ENCODE results near the gene SERTAD2.

The SERTAD2 gene

DNA sequence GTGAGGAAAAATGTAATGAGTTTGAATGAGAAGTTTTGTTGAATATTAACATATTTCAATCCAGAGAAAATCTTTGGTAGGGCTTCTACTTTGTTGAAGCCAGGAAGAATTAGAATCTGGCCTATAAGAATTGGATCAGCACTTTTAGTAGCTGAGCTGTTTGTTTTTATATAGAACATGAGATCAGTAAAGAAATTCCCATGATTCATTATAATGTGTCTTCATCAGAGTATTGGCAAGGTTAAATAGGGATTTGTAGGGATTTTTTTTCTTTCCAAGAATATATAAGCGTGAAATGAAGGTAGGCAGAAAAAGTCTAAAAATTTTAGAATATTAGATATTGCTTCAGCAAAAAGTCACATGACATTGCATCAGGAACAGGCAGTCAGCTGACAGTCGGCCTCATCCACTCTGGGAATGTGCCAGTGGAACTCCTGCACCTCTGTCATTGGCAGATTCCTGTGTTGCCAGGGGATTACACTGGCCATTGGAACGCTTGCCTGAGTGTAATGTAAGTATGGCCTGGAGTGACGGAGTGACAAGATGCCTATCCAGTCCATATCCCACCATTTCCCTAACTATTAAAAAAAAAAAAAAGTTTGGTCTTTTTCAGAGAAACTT, 60.6 kb downstream of the SERTAD2 start:
- in situ Hi-C loops (cut with MboI; ENCODE audit: low sequenced_read_pairs): loop anchor here (10.0 to 25.0 kb wide), 2 partner anchors 282 to 444 kb away; no protein-coding TSS in a partner anchor

DNA sequence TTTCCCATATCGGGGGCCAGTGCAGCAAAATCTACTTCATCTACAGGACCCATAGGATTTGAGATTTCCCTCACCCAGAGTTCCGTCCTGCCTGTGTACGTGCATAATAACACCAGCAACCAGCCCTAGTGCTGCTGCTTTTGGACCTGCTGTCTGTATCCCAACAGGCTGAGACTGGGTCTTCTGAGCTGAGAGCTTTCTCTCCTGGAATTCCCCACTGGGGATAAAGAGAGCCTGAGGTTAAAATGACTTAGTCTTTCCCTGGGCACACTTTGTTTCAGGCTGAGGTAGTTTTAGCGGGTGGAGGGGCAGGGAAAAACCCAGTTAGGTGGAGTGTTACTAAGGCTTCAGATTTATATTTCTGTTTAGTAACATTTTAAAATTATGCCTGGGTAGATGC, 62.5 kb downstream of the SERTAD2 start:
- in situ Hi-C loops (cut with MboI; ENCODE audit: low sequenced_read_pairs): loop anchor here (10.0 to 25.0 kb wide), 2 partner anchors 284 to 446 kb away; no protein-coding TSS in a partner anchor

DNA sequence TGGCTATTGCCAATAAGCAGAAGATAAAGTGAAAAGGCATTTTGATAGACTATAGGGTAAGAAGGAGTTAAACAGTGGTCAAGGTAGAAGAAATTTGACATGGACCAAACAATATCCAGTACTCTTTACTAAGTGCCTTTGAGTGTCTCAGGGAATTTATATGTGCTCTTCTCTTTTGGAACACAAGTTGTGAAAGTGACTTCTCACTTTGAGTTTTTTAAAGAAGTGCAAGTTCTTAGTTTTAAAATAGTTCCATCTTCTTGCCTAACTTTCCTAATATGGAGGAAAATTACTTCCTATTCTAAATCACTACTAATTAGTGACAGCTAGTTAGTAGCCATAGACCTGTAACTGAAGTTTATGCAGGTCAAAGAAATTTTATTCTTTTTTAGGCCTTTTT, 66.2 kb downstream of the SERTAD2 start:
- in situ Hi-C loops (cut with MboI; ENCODE audit: low sequenced_read_pairs): loop anchor here (25.0 kb wide), 1 partner anchor 450 kb away; no protein-coding TSS in a partner anchor

DNA sequence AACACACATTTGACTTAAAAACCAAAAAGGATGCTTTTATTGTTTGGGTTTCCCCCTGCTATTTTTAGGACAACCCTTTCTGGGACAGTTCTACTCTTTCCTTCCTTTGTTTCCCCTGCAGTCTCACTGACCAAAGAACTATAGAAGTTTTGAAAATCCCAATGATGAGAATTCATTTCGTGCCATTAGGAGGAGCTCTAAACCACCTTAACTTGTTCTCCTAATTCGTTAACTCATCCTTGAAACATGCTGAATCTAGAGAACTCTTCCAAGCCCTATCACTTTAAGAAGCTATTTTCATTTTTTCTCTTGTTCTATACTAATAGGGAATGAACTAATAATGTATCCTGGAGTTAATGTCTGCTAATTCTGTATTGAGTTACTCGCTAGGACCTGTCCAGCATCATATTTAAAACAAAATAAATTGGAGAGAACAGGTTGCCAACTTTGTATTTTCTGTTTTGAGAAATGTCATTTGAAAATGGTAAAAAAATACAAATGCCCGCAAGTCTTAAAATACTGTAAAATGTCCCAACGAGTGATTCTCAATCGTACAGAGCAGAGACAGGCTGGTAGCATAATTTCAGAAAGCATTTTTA, 66.7 kb downstream of the SERTAD2 start:
- in situ Hi-C loops (cut with MboI; ENCODE audit: low sequenced_read_pairs): loop anchor here (25.0 kb wide), 1 partner anchor 450 kb away; no protein-coding TSS in a partner anchor

DNA sequence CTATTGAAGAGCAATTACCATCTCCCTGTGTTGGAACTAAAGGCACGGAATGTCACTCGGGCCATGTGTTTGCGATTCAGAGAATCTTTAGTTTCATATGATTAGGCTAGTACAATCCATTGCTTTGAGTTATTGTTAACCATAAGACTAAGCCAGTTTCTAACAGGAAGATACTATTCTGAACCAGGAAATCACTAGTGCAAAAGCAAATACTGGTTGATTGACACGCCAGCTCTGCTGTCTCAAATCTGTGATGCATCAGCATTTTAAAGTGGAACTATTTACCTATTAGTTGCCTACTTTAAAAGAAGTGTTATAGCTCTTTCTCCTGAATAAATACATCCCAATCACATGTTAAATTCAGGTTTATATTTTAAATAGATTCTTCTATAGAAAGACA, 67.7 kb downstream of the SERTAD2 start:
- in situ Hi-C loops (cut with MboI; ENCODE audit: low sequenced_read_pairs): loop anchor here (25.0 kb wide), 1 partner anchor 451 kb away; no protein-coding TSS in a partner anchor

DNA sequence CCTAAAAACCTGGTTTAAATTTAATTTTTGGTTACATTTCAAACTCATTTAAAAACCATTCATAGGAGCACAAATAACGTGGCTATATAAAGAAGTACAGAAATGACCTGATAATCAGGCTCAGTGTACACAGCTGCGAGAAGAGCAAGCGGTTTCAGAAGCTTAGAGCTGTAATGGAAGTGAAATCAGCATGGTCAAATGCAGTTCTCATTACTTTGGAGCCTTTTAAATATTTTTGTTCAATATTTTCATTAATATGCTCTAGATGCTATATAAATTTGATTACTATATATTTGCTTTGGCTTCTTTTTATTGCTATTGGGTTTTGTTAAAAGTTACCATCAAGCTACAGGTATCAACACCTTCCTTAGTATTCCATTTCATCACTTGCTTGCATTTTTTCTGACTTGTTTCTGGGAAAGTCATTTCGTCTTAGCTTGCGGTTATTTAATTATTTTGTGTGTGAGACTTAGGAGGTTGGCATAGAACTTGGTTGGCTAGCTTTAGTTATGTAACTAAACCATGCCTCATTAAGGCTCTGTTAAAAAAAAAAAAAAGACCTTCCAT, 70.9 kb downstream of the SERTAD2 start:
- in situ Hi-C loops (cut with MboI; ENCODE audit: low sequenced_read_pairs): loop anchor here (25.0 kb wide), 1 partner anchor 454 kb away; no protein-coding TSS in a partner anchor

DNA sequence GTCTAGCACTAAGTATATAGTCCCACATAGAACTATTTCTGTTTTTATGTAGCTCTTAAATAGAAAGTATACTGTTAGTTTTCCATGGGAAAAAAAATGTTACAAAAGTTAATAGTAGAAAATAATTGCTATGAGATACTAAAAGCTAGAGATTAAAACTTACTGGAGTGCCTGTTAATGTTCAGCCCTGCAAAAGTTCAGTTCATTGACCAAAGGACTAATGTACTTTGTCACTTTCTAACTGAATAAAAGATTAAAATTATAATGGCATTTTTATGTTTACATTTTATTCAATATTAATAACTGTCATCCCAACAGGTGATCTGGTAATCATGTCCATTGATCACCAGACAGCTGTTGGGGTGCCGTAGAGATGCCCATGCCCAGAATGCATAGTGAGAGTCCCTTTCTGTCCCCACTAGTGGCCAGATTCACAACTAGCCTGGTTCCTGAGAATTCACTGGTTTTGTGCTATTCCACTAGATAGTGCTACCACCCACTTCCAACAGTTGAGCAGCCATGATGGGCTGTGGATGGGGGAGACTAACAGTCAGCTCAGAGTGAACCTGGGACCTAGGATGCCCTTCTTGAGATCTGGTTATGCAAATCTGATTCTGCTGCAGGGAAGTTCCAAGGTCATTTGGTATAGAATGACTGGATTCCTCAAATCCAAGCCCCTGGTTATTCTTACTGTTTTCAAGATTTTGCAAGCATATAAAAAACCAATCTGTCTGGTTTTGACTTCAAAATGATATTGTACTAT, 71.8 kb downstream of the SERTAD2 start:
- in situ Hi-C loops (cut with MboI; ENCODE audit: low sequenced_read_pairs): loop anchor here (25.0 kb wide), 1 partner anchor 455 kb away; no protein-coding TSS in a partner anchor

Data from HL-60/S4 treated with phorbol 12-myristate 13-acetate at 8.2 ng/mL for 4 days and 3 days (cell line).